HG03045 (cell line): ENCODE measurements around the gene HSPB2.
"Not testable (repeated sequence)": the region's sequence is repeated elsewhere in the genome, so short reads cannot be mapped to it uniquely, and the experiment has no call there.

Experiments used
- ATAC-seq: cut with Tn5 transposase; IDR thresholded peaks from one replicate; pipeline ENCODE4 v1.9.1; 2021; ENCODE audit warnings: mild to moderate bottlenecking, moderate library complexity; ENCODE audit not compliant: unreplicated experiment

The HSPB2 gene

DNA sequence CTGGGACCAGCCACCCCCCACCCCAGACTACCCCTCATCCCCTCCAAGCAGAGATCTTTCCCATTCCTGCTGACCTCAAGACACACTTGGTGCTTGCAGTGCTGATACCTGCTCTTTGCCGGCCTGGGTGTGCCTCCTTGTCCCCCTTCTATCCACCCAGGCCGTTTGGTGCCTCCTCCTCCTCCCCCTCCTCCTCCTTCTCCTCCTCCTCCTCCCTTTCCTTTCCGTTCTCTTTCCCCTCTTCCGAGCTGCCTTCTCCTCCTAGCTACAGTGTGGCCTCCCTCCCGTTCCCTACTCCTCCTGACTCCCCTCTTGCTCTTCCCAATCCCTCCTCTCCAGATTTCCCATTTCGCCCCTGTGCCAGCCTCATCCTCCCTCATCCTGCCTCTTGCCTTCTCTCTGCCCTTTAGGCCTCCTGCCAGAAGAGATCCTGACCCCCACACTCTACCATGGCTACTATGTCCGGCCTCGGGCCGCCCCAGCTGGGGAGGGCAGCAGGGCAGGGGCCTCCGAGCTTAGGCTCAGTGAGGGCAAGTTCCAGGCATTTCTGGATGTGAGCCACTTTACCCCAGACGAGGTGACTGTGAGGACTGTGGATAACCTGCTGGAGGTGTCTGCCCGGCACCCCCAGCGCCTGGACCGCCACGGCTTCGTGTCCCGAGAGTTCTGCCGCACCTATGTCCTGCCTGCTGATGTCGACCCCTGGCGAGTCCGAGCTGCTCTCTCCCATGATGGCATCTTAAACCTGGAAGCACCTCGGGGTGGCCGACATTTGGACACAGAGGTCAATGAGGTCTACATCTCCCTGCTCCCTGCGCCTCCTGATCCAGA lies 712 bp downstream of the HSPB2 start:
- ATAC-seq: no peak

GRCh38 chr11:111913997-111914396 lies 1.5 kb downstream of the HSPB2 start:
- no peak for ATAC-seq

- no peak for ATAC-seq
Measured at GRCh38 chr11:111916768-111917167, 4.2 kb downstream of the HSPB2 start.

DNA sequence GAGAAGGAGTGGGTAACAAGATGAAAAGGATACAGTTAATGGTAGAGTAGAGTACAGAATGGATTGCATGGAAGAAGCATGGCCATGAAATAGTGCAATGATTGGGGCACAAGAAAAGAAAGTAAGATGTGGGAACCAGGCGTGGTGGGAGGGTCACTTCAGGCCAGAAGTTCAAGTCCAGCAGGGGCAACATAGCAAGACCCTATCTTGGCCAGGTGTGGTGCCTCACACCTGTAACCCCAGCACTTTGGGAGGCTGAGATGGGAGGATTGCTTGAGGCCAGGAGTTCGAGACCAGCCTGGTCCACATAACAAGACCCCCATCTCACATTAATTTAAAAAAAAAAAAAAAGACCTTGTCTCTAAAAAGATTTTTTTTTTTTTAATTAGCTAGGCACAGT lies 4.8 kb downstream of the HSPB2 start:
- ATAC-seq: no peak

GRCh38 chr11:111917788-111918187 lies 5.3 kb downstream of the HSPB2 start:
- no peak for ATAC-seq

GRCh38 chr11:111918390-111919256 lies 6.1 kb downstream of the HSPB2 start, which contains the start of gene C11orf52:
Gene C11orf52, plus strand, starts transcription at chr11:111918913. Its CDS starts 60 bp downstream, at chr11:111918973.
- ATAC-seq: no peak

- no peak for ATAC-seq
Measured at GRCh38 chr11:111920908-111921307, 8.4 kb downstream of the HSPB2 start.

GRCh38 chr11:111921541-111922230 lies 9.2 kb downstream of the HSPB2 start:
- ATAC-seq: no peak

GRCh38 chr11:111922803-111923202 lies 10.3 kb downstream of the HSPB2 start:
- ATAC-seq: no peak

DNA sequence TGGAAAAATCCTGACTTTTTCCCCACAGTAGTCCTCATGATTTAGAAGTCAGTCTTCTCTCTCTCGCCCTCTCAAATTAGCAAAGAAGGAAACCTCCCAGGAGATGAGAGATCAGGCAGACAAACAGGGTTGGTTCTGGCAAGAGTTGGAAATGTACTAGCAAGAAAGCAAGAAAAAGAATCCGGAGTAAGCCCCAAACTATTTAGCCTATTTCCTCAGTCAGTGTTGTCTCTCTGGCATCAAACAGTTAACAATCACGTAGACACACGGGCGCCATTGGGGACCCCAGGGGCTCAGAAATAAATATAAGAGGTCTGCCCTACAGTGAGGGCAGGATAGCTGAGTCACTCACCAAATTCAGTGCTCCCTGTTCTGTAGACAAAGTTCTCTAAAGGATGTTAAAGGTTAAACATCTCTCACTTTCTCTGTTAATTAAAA lies 10.8 kb downstream of the HSPB2 start:
- ATAC-seq: no peak

DNA sequence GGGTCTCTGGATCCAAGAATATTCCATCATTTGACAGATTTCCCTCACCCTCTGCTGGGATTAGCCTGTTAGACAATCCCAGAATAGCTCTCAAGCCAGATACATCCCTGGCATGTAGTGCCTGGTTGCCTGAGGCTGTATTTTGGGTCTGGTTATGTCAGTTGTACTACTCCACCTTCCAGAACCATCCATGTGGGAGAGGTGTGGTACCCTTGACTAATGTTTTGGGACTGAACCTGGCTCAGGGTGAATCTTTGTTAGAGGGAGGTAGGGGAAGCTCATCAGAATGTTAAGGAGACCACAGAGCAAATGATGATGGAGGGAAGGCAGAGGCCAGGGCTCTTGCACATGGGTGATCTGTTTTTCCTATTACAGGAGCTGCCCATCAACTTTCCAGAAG lies 11.4 kb downstream of the HSPB2 start:
- no peak for ATAC-seq

DNA sequence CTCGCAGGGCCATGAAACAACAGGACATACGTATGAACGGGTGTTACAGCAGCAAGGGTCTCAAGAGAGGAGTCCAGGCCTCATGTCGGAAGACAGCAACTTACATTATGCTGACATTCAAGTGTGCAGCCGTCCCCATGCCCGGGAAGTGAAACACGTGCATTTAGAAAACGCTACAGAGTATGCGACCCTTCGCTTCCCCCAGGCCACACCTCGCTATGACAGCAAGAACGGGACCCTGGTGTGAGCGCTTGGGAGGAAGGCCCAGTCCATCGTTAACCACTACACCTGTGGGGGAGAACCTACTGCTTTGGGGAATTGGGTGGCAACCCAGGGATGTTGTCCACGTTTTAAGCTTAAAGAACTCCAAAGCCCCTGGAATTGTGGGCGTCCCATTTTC lies 13.4 kb downstream of the HSPB2 start:
- ATAC-seq: no peak

DNA sequence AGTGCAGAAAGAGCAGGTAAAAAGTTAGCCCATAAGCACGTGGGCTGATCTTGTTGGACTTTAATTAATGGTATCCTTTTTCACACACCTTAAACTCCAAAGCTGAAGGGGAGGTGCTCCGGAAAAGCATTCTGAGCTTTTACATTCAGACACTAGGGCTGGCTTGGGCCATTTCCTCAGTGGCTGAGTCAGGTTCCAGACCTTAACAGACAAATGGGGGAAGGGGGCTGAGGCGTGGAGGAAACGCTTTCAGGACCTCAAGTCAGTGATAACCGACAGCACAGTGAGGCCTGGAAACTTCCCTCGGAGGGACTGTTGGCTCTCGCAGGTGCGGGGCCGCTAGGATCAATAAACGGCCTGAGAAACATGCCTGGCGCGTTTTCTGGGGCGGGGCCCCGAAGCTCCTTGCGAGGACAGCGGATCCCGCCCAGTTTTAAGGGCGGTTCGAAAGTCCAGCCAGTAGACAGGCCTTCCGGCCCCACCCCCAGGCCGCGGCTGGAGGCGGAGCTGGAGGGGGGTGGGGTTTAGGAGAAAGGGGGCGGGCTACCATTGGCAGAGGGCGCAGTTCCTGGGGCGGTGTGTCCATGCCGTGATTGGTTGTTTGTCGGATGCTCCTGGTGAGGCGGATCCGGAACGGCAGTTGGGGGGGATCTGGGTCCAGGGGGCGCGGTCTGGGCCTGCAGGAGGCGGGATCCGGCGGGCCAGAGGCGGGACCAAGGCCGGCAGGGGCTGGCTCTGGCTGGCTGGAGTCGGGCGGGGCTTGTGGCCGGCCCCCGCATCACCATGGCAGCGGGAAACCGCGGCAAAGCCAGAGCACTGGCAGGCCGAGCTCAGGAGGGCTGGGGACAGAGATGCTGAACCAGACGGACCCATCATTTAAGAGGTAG lies 14.2 kb downstream of the HSPB2 start:
- ATAC-seq: peak; percentile 92

- ATAC-seq: no peak
Measured at GRCh38 chr11:111930472-111930871, 17.9 kb downstream of the HSPB2 start.

- ATAC-seq: no peak
Measured at GRCh38 chr11:111932611-111932950, 20.0 kb downstream of the HSPB2 start.

- not testable (repeated sequence) for ATAC-seq
Measured at GRCh38 chr11:111933176-111933575, 20.6 kb downstream of the HSPB2 start.

GRCh38 chr11:111933872-111934271 lies 21.3 kb downstream of the HSPB2 start:
- ATAC-seq: no peak

DNA sequence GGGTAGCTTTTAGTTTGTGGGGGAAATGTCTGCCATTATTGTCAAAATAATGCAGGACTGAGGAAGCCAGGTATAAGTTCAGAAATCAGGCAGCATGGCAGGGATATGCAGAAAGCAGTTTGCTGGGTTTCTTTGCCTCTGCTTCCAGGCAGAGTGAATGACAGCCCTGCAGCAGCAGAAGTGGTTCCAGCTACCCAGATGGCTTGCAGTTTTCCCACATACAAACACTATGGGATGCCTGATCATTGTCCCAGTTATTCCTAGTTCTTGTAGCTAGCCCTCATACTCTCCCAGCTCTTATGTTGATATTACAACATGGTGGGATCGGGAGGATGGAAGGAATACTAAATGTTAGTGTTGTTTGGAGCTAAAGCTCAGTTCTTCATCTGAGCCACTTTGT lies 21.8 kb downstream of the HSPB2 start:
- no peak for ATAC-seq

GRCh38 chr11:111935317-111936039 lies 22.9 kb downstream of the HSPB2 start:
- ATAC-seq: no peak
